ENCODE data around the gene NIT1. TPM values are rescaled to one million over a fixed set of nuclear protein-coding genes. Genes with fewer than 3 reads are reported as not detected.

The NIT1 gene
- total and polyA plus RNA-seq, 2 of the 13 experiments (the other 11 are each of a cell fraction or from before 2014, with no cell fraction given) = 22.7 to 31.0 TPM

DNA sequence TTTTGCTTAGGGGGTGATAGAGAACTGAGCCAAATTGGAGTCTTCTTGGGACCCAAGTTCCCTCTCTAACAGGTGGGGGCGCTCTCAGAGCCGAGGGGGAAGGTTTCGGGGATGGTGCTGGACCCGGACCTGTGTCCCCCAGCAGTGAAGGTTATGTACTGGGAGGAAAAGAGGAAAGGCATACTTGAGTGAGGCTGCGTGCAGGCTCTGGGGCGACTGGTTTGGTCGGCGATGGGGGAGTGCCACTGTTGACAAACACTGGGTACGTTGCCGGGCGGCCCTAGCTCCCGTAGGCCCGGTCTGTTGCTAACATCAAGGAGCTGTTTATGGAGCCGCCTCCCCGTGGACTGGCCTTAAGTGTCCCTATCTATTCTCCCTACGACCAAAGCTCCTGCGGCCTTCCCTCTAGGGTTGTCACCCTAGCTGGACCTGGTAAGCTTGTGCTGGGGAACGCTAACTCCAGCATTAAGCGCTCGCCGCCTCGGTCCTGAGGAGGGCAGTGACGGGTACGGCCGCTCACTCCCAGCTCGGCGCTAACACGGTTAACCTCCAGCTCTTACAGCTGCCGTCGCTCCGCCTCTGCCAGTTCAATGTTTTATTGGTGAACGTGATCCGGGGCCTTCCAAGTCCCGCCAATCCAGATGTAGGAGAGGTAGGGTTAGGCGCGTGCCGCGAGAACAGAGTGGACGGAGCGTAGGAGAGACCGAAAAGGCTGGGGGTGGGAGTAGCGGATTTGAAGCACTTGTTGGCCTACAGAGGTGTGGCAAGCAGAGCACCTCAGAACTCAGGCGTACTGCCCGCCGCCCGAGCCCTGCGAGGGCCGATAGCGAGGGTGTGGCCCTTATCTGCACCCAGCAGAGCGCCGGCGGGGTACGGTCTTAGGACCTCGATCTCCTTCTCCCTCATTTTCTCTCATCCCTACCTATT lies 48.1 kb downstream of the NIT1 start, which contains the start of gene PPOX (continued):
- TF ChIP-seq, protein P1, sequence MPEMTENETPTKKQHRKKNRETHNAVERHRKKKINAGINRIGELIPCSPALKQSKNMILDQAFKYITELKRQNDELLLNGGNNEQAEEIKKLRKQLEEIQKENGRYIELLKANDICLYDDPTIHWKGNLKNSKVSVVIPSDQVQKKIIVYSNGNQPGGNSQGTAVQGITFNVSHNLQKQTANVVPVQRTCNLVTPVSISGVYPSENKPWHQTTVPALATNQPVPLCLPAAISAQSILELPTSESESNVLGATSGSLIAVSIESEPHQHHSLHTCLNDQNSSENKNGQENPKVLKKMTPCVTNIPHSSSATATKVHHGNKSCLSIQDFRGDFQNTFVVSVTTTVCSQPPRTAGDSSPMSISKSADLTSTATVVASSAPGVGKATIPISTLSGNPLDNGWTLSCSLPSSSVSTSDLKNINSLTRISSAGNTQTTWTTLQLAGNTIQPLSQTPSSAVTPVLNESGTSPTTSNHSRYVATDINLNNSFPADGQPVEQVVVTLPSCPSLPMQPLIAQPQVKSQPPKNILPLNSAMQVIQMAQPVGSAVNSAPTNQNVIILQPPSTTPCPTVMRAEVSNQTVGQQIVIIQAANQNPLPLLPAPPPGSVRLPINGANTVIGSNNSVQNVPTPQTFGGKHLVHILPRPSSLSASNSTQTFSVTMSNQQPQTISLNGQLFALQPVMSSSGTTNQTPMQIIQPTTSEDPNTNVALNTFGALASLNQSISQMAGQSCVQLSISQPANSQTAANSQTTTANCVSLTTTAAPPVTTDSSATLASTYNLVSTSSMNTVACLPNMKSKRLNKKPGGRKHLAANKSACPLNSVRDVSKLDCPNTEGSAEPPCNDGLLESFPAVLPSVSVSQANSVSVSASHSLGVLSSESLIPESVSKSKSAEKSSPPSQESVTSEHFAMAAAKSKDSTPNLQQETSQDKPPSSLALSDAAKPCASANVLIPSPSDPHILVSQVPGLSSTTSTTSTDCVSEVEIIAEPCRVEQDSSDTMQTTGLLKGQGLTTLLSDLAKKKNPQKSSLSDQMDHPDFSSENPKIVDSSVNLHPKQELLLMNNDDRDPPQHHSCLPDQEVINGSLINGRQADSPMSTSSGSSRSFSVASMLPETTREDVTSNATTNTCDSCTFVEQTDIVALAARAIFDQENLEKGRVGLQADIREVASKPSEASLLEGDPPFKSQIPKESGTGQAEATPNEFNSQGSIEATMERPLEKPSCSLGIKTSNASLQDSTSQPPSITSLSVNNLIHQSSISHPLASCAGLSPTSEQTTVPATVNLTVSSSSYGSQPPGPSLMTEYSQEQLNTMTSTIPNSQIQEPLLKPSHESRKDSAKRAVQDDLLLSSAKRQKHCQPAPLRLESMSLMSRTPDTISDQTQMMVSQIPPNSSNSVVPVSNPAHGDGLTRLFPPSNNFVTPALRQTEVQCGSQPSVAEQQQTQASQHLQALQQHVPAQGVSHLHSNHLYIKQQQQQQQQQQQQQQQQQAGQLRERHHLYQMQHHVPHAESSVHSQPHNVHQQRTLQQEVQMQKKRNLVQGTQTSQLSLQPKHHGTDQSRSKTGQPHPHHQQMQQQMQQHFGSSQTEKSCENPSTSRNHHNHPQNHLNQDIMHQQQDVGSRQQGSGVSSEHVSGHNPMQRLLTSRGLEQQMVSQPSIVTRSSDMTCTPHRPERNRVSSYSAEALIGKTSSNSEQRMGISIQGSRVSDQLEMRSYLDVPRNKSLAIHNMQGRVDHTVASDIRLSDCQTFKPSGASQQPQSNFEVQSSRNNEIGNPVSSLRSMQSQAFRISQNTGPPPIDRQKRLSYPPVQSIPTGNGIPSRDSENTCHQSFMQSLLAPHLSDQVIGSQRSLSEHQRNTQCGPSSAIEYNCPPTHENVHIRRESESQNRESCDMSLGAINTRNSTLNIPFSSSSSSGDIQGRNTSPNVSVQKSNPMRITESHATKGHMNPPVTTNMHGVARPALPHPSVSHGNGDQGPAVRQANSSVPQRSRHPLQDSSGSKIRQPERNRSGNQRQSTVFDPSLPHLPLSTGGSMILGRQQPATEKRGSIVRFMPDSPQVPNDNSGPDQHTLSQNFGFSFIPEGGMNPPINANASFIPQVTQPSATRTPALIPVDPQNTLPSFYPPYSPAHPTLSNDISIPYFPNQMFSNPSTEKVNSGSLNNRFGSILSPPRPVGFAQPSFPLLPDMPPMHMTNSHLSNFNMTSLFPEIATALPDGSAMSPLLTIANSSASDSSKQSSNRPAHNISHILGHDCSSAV (CRISPR knock-in tag; IDR thresholded peaks at IDR 0.05; ENCODE audit: borderline replicate concordance) = no peak
- TF ChIP-seq, protein P2, sequence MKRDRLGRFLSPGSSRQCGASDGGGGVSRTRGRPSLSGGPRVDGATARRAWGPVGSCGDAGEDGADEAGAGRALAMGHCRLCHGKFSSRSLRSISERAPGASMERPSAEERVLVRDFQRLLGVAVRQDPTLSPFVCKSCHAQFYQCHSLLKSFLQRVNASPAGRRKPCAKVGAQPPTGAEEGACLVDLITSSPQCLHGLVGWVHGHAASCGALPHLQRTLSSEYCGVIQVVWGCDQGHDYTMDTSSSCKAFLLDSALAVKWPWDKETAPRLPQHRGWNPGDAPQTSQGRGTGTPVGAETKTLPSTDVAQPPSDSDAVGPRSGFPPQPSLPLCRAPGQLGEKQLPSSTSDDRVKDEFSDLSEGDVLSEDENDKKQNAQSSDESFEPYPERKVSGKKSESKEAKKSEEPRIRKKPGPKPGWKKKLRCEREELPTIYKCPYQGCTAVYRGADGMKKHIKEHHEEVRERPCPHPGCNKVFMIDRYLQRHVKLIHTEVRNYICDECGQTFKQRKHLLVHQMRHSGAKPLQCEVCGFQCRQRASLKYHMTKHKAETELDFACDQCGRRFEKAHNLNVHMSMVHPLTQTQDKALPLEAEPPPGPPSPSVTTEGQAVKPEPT (CRISPR knock-in tag; IDR thresholded peaks at IDR 0.05; ENCODE audit: low read depth) = no peak
- no peak for TF ChIP-seq RFXANK (CRISPR knock-in tag; IDR thresholded peaks at IDR 0.05)
- TF ChIP-seq ZBTB7A (CRISPR knock-in tag; IDR thresholded peaks at IDR 0.05) = no peak
- TF ChIP-seq ARHGAP35 (CRISPR knock-in tag; IDR thresholded peaks at IDR 0.05; ENCODE audit: borderline replicate concordance) = no peak
- TF ChIP-seq, protein P3, sequence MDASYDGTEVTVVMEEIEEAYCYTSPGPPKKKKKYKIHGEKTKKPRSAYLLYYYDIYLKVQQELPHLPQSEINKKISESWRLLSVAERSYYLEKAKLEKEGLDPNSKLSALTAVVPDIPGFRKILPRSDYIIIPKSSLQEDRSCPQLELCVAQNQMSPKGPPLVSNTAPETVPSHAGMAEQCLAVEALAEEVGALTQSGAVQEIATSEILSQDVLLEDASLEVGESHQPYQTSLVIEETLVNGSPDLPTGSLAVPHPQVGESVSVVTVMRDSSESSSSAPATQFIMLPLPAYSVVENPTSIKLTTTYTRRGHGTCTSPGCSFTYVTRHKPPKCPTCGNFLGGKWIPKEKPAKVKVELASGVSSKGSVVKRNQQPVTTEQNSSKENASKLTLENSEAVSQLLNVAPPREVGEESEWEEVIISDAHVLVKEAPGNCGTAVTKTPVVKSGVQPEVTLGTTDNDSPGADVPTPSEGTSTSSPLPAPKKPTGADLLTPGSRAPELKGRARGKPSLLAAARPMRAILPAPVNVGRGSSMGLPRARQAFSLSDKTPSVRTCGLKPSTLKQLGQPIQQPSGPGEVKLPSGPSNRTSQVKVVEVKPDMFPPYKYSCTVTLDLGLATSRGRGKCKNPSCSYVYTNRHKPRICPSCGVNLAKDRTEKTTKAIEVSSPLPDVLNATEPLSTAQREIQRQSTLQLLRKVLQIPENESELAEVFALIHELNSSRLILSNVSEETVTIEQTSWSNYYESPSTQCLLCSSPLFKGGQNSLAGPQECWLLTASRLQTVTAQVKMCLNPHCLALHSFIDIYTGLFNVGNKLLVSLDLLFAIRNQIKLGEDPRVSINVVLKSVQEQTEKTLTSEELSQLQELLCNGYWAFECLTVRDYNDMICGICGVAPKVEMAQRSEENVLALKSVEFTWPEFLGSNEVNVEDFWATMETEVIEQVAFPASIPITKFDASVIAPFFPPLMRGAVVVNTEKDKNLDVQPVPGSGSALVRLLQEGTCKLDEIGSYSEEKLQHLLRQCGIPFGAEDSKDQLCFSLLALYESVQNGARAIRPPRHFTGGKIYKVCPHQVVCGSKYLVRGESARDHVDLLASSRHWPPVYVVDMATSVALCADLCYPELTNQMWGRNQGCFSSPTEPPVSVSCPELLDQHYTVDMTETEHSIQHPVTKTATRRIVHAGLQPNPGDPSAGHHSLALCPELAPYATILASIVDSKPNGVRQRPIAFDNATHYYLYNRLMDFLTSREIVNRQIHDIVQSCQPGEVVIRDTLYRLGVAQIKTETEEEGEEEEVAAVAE (CRISPR knock-in tag; IDR thresholded peaks at IDR 0.05; ENCODE audit: borderline replicate concordance) = peak; percentile 88; the same call in 1 of the 2 replicates
- peak; percentile 100 for TF ChIP-seq ZNF652 (CRISPR knock-in tag; IDR thresholded peaks at IDR 0.05; ENCODE audit: borderline replicate concordance, low read depth)
- TF ChIP-seq ZMYM3 (CRISPR knock-in tag; IDR thresholded peaks at IDR 0.05) = no peak
- TF ChIP-seq ZNF253 (CRISPR knock-in tag; IDR thresholded peaks at IDR 0.05; ENCODE audit: borderline replicate concordance) = no peak
